ENCODE measurements around the gene ILK. TPM values are rescaled to one million over a fixed set of nuclear protein-coding genes. Genes with fewer than 3 reads are reported as not detected.

The ILK gene
- total and polyA plus RNA-seq, 2 donors (not counting 3 experiments of a cell fraction or from before 2014, with no cell fraction given): 221 to 296 TPM

DNA sequence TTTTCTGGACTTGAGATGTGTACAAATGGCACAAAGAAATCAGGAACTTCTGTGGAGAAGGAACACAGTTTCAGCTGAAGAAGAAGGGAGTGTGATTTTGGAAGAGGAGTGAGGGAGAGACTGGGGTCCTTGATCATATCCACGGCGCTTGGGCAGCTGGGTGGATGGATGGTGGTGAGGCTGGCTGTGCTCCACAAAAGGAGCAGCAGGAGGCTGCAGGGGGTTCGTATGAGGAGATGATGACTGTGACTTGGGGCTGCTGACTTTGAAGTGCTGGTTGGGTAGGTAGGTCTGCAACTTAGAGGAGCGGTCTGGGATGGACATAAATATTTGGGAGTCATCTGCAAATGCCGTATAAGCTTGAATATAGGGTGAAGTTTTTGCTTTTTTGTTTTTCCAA lies 53.4 kb downstream of the ILK start:
- no peaks in the 10 kb centered on the region for H3K9me1 ChIP-seq (replicated peaks; ENCODE audit: control insufficient read depth, extremely low read depth, insufficient read depth, low read length)
- dilution Hi-C loops (cut with MboI; ENCODE audit: extremely low pct_ligation_motif_present, low sequenced_read_pairs) (no loop called here), intact Hi-C loops (cut with micrococcal nuclease) (loop anchor here (2.0 kb wide), 1 partner anchor 18 kb away; no protein-coding TSS in a partner anchor)
- FAIRE-seq (no peak), DNase-seq (ENCODE audit: low read depth, low spot score) (no peak)
- H3K27me3 ChIP-seq (ENCODE audit: control insufficient read depth in 2 of 2, insufficient read depth in 2 of 2, low read length in 2 of 2): no peaks in the 10 kb centered on the region
- peaks cover 2% of the 10 kb centered on the region for H3K79me2 ChIP-seq (ENCODE audit: control insufficient read depth, insufficient read depth, low read length)
- H3K9me3 ChIP-seq (replicated peaks; ENCODE audit: control insufficient read depth, insufficient read depth, low read length): no peaks in the 10 kb centered on the region
- peaks cover 15% of the 10 kb centered on the region for H3K4me1 ChIP-seq (ENCODE audit: control insufficient read depth, extremely low read depth, insufficient read depth, low read length)
- no peaks in the 10 kb centered on the region for H3K36me3 ChIP-seq (ENCODE audit: control insufficient read depth in 2 of 2, extremely low read depth in 1 of 2, insufficient read depth in 2 of 2, low read length in 2 of 2)
- no peak for TF ChIP-seq POLR2A (IDR thresholded peaks at IDR 0.05; ENCODE audit: low read depth, low read length)
- no peak for TF ChIP-seq POLR2AphosphoS5 (IDR thresholded peaks at IDR 0.05; ENCODE audit: insufficient read depth, low read depth, low read length)
- TF ChIP-seq, protein P1, sequence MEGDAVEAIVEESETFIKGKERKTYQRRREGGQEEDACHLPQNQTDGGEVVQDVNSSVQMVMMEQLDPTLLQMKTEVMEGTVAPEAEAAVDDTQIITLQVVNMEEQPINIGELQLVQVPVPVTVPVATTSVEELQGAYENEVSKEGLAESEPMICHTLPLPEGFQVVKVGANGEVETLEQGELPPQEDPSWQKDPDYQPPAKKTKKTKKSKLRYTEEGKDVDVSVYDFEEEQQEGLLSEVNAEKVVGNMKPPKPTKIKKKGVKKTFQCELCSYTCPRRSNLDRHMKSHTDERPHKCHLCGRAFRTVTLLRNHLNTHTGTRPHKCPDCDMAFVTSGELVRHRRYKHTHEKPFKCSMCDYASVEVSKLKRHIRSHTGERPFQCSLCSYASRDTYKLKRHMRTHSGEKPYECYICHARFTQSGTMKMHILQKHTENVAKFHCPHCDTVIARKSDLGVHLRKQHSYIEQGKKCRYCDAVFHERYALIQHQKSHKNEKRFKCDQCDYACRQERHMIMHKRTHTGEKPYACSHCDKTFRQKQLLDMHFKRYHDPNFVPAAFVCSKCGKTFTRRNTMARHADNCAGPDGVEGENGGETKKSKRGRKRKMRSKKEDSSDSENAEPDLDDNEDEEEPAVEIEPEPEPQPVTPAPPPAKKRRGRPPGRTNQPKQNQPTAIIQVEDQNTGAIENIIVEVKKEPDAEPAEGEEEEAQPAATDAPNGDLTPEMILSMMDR (IDR thresholded peaks at IDR 0.05; ENCODE audit: extremely low read depth in 1 of 2, insufficient read depth in 1 of 2, low read depth in 1 of 2, low read length in 2 of 2): no peak
- no peak for TF ChIP-seq JUN (IDR thresholded peaks at IDR 0.05; ENCODE audit: borderline replicate concordance, insufficient read depth, insufficient read length, low read depth)
- no peak for TF ChIP-seq EZH2 (IDR thresholded peaks at IDR 0.05; ENCODE audit: borderline replicate concordance, low read depth, low read length, severe bottlenecking)
- no TSS peak for BruUV-seq (replicated peaks)
- H3K4me3 ChIP-seq (replicated peaks in 1 of 3; ENCODE audit: insufficient read depth in 1 of 3, low read depth in 1 of 3, low read length in 3 of 3): no peak overlapping the region
- H3K27ac ChIP-seq (ENCODE audit: insufficient read depth, low read depth, low read length): no peak overlapping the region
- ChIA-PET CTCF (interaction anchor here (0.9 to 1.9 kb wide), 4 partner anchors 8 to 126 kb away, joined by 3 to 11 read pairs (median 4); partner anchors contain the start of gene MRPL17), POLR2A (no interaction called here)
- no peaks in the 10 kb centered on the region for H4K20me1 ChIP-seq (replicated peaks; ENCODE audit: control insufficient read depth, extremely low read depth, insufficient read depth, low read length)
- H3K4me2 ChIP-seq (ENCODE audit: insufficient read depth, low read length): no peak overlapping the region
- H2AFZ ChIP-seq (ENCODE audit: low read depth, low read length): no peak overlapping the region
- no peak overlapping the region for H3K9ac ChIP-seq (replicated peaks; ENCODE audit: extremely low read depth, insufficient read depth, low read length)

DNA sequence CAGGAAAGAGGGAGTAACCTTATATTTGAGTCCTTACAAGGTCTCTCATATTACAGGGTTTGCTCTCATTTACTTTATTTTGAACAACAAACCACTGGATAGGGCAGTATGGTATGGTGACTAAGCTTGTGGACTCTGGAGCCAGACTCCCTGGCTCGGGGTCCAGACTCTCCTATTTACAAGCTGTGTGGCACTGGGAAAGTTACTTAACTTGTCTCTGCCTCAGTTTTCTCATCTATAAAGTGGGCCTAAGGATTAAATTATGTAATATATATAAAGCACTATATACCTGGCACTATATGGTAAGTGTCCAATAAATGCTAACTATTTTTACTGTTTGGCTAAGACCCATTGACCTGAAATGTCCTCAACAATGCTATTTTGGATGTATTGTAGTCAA lies 53.8 kb downstream of the ILK start:
- ChIA-PET POLR2A (no interaction called here), CTCF (interaction anchor here (0.9 to 1.5 kb wide), 2 partner anchors 9 to 26 kb away, joined by 3 read pairs; partner anchors contain the start of gene MRPL17)
- H3K27ac ChIP-seq (ENCODE audit: insufficient read depth, low read depth, low read length): no peak overlapping the region
- H3K9me1 ChIP-seq (replicated peaks; ENCODE audit: control insufficient read depth, extremely low read depth, insufficient read depth, low read length): no peaks in the 10 kb centered on the region
- intact Hi-C loops (cut with micrococcal nuclease) (loop anchor here (2.0 kb wide), 1 partner anchor 17 kb away; no protein-coding TSS in a partner anchor), dilution Hi-C loops (cut with MboI; ENCODE audit: extremely low pct_ligation_motif_present, low sequenced_read_pairs) (no loop called here)
- no peaks in the 10 kb centered on the region for H3K36me3 ChIP-seq (ENCODE audit: control insufficient read depth in 2 of 2, extremely low read depth in 1 of 2, insufficient read depth in 2 of 2, low read length in 2 of 2)
- no peaks in the 10 kb centered on the region for H3K9me3 ChIP-seq (replicated peaks; ENCODE audit: control insufficient read depth, insufficient read depth, low read length)
- DNase-seq (ENCODE audit: low read depth, low spot score) (no peak), FAIRE-seq (no peak)
- BruUV-seq (replicated peaks): no TSS peak
- H4K20me1 ChIP-seq (replicated peaks; ENCODE audit: control insufficient read depth, extremely low read depth, insufficient read depth, low read length): no peaks in the 10 kb centered on the region
- peaks cover 15% of the 10 kb centered on the region for H3K4me1 ChIP-seq (ENCODE audit: control insufficient read depth, extremely low read depth, insufficient read depth, low read length)
- H3K9ac ChIP-seq (replicated peaks; ENCODE audit: extremely low read depth, insufficient read depth, low read length): no peak overlapping the region
- H2AFZ ChIP-seq (ENCODE audit: low read depth, low read length): no peak overlapping the region
- H3K4me2 ChIP-seq (ENCODE audit: insufficient read depth, low read length): no peak overlapping the region
- peaks cover 2% of the 10 kb centered on the region for H3K79me2 ChIP-seq (ENCODE audit: control insufficient read depth, insufficient read depth, low read length)
- no peaks in the 10 kb centered on the region for H3K27me3 ChIP-seq (ENCODE audit: control insufficient read depth in 2 of 2, insufficient read depth in 2 of 2, low read length in 2 of 2)
- no peak for TF ChIP-seq POLR2AphosphoS5 (IDR thresholded peaks at IDR 0.05; ENCODE audit: insufficient read depth, low read depth, low read length)
- TF ChIP-seq GATA2 (IDR thresholded peaks at IDR 0.05; ENCODE audit: insufficient read depth, insufficient read length, low read depth, low read length): no peak
- TF ChIP-seq, protein P1 (IDR thresholded peaks at IDR 0.05; ENCODE audit: extremely low read depth in 1 of 2, insufficient read depth in 1 of 2, low read depth in 1 of 2, low read length in 2 of 2): no peak
- no peak for TF ChIP-seq POLR2A (IDR thresholded peaks at IDR 0.05; ENCODE audit: low read depth, low read length)
- TF ChIP-seq EZH2 (IDR thresholded peaks at IDR 0.05; ENCODE audit: borderline replicate concordance, low read depth, low read length, severe bottlenecking): no peak
- no peak for TF ChIP-seq MYC (IDR thresholded peaks at IDR 0.05; ENCODE audit: low read depth, low read length)
- TF ChIP-seq, protein P2, sequence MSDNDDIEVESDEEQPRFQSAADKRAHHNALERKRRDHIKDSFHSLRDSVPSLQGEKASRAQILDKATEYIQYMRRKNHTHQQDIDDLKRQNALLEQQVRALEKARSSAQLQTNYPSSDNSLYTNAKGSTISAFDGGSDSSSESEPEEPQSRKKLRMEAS (IDR thresholded peaks at IDR 0.05; ENCODE audit: insufficient read depth, insufficient read length): no peak
- no peak for TF ChIP-seq JUN (IDR thresholded peaks at IDR 0.05; ENCODE audit: borderline replicate concordance, insufficient read depth, insufficient read length, low read depth)
- no peak for TF ChIP-seq FOS (IDR thresholded peaks at IDR 0.05; ENCODE audit: borderline replicate concordance, insufficient read depth, low read length)
- no peak overlapping the region for H3K4me3 ChIP-seq (replicated peaks in 1 of 3; ENCODE audit: insufficient read depth in 1 of 3, low read depth in 1 of 3, low read length in 3 of 3)

All from endothelial cell of umbilical vein (primary cell).